ENCODE measurements around the gene SPOUT1. TPM values are rescaled to one million over a fixed set of nuclear protein-coding genes. Genes with fewer than 3 reads are reported as not detected.
A peak's percentile ranks its signal among the peaks of the same experiment; 100 is the strongest.

SPOUT1 gene
- total and polyA plus RNA-seq, 12 donors: 9.9 to 22.4 (median 17.2) TPM

DNA sequence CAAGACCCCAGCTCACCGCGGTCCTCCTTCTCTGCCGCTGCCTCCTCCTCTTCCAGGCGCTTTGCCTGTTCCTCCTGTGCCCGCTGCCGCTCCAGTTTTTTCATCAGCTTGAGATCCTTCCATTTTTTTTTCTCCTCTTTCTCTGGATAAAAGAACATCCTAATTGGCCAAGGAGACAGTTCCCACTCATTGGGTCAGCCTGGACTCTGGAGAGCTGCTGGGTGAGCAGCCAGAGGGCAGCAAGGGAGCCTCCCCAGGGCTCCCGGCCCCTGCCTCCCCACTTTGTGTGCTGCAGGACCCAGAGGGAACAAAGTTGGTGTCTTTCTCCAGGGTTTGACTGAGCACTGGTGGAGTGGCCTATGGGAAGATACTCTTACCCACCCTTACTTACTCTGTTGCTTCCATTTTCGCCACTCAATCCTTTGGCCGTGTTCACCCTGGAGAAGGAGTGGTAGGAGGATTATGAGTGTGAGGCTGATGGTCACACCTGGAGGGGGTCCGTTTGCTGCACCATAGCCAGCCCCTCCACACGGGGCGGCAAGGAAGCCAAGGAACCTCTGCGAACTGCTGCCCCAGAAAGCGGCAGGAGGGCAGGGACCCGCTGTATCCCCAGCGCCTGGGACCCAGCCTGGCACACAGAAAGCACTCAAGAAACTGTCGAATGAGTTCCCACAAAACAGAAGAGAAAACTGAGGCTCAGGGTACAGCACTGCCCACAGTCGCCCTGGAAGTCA is 708 bp downstream of the SPOUT1 start:
- Histone ChIP-seq H3K27me3 (no peaks in the 10 kb centered on the region), H3K27ac (peak overlapping the region in 9 of 10 donors; percentile 77 to 90 (median 82)), H3K36me3 (peaks cover 0 to 56% (median 20%) of the 10 kb centered on the region in 9 donors), H3K4me3 (peak overlapping the region; percentile 75 to 100 (median 90)), H3K9me3 (no peaks in the 10 kb centered on the region), H3K4me1 (peaks cover 5 to 25% (median 15%) of the 10 kb centered on the region in 9 donors)
- TF ChIP-seq, protein P1, sequence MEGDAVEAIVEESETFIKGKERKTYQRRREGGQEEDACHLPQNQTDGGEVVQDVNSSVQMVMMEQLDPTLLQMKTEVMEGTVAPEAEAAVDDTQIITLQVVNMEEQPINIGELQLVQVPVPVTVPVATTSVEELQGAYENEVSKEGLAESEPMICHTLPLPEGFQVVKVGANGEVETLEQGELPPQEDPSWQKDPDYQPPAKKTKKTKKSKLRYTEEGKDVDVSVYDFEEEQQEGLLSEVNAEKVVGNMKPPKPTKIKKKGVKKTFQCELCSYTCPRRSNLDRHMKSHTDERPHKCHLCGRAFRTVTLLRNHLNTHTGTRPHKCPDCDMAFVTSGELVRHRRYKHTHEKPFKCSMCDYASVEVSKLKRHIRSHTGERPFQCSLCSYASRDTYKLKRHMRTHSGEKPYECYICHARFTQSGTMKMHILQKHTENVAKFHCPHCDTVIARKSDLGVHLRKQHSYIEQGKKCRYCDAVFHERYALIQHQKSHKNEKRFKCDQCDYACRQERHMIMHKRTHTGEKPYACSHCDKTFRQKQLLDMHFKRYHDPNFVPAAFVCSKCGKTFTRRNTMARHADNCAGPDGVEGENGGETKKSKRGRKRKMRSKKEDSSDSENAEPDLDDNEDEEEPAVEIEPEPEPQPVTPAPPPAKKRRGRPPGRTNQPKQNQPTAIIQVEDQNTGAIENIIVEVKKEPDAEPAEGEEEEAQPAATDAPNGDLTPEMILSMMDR (IDR thresholded peaks at IDR 0.05): no peak
- WGBS, 2 donors: 33 to 35% methylated on average over 18 of the region's 18 CpGs
- no peak for DNase-seq
- intact Hi-C loops (cut with DNase I): no loop called here
- ATAC-seq: peak in 1 of 8 donors; percentile 1

DNA sequence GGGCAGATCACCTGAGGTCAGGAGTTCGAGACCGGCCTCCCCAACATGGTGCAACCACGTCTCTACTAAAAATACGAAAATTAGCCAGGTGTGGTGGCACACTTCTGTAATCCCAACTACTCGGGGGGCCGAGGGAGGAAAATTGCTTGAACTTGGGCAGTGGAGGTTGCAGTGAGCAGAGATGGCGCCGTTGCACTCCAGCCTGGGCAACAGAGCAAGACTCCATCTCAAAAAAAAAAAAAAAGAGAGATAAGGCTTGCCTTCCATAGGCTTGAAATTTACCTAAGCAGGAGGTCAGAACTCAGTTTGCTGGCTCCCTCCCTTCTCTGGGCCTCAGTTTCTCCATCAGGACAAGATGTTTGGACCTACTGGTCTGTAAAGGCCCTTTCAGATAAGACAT is 1.3 kb downstream of the SPOUT1 start:
- Histone ChIP-seq H3K9me3 (no peaks in the 10 kb centered on the region), H3K4me3 (peak overlapping the region in 2 of 10 donors; percentile 93 to 99), H3K27me3 (no peaks in the 10 kb centered on the region), H3K4me1 (peaks cover 5 to 25% (median 15%) of the 10 kb centered on the region in 9 donors), H3K27ac (no peak overlapping the region), H3K36me3 (peaks cover 0 to 58% (median 20%) of the 10 kb centered on the region in 9 donors)
- WGBS, 2 donors: 92 to 93% methylated on average over 8 of the region's 8 CpGs
- intact Hi-C loops (cut with DNase I): no loop called here
- DNase-seq (no peak), ATAC-seq (no peak)
- TF ChIP-seq, protein P1 (IDR thresholded peaks at IDR 0.05): no peak

DNA sequence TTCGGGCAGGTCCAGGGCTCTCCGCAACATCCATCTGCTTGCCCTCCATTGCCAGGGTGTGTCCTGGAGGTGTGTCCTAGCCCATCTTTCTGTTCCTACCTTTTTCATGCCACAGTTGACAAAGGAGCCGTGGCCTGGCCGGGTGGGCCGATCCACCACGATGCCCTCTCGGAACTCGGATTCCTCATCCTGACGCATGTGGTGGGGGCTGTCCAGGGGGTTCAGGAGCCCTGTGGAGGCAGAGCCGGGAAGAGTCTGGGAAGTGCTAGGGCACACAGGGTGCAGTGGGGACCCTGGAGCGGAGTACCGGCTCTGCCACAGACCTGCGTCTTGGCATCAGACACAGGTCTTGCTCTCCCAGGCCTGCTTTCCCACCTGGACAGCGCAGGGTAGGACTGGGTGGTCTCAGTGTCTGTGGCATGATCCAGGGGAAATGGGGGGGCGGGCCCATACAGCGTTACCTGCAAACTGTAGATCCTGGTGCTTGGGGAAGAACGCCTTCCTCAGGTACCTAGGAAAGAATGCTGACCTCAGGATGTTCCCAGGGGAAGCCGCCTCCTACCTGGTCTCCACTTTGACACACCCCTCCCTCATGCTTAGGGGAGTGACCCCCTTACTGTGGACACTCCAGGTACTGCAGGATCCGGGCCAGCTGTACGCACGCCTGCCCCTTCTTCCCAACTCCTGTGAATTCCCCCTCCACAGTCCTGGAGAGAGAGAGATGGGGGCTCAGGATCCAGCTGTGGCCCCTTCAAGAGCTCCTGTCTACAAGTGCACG is 3.5 kb downstream of the SPOUT1 start:
- DNase-seq (no peak), ATAC-seq (no peak)
- H3K36me3 ChIP-seq: peaks cover 0 to 75% (median 20%) of the 10 kb centered on the region in 9 donors
- H3K27me3 ChIP-seq: no peaks in the 10 kb centered on the region
- TF ChIP-seq, protein P1 (IDR thresholded peaks at IDR 0.05): no peak
- H3K27ac ChIP-seq: no peak overlapping the region
- no peaks in the 10 kb centered on the region for H3K9me3 ChIP-seq
- intact Hi-C loops (cut with DNase I): no loop called here
- no peak overlapping the region for H3K4me3 ChIP-seq
- whole genome bisulfite sequencing, 2 donors: 94 to 96% methylated on average over 22 of the region's 22 CpGs
- H3K4me1 ChIP-seq: peaks cover 5 to 25% (median 15%) of the 10 kb centered on the region in 9 donors

DNA sequence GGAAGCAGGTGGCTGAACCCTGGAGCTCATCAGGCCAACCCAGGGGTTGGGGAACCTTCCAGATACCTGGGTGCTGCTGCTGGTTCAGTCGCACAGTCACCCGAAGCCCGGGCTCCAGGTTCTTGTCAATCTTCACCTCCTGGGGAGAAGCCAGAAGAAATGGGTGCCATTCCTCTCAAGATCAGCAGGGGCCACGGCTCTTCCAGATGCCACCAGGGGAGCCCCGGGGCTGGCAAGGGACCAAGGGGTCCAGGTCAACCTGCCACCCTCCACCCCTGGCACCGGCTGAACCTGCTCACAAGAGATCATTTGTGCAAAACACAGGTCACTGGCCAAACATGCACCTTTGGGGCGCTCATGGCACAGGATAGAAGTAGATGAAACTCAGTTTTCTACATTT is 4.7 kb downstream of the SPOUT1 start:
- Histone ChIP-seq H3K27me3 (no peaks in the 10 kb centered on the region), H3K4me3 (no peak overlapping the region), H3K36me3 (peaks cover 0 to 77% (median 20%) of the 10 kb centered on the region in 9 donors), H3K4me1 (peaks cover 9 to 29% (median 19%) of the 10 kb centered on the region in 9 donors), H3K27ac (no peak overlapping the region), H3K9me3 (no peaks in the 10 kb centered on the region)
- TF ChIP-seq, protein P1 (IDR thresholded peaks at IDR 0.05): no peak
- intact Hi-C loops (cut with DNase I): no loop called here
- DNase-seq (no peak), ATAC-seq (no peak)
- WGBS, 2 donors: 84 to 87% methylated on average over 7 of the region's 7 CpGs

All from heart right ventricle (tissue), 16 donors.